Dermis microvascular lymphatic vessel endothelial cell (primary cell): Measurements from ENCODE around the gene RARB. TPM values are rescaled to one million over a fixed set of nuclear protein-coding genes. Genes with fewer than 3 reads are reported as not detected.

Experiments
- DNase-seq, 2 donors: peaks; one replicate each; pipeline versions ENCODE4 v3.0.0 to v3.0.0-alpha.2; 2010; ENCODE audit warnings: low read depth in 2 of 2
- total RNA-seq: library from RNA; depleted of rRNA; stranded (reverse); fragments of >200 nt; gene quantifications from 2 replicates; pipeline ENCODE4 v1.2.1, GENCODE V29; 2014

RARB gene
- total RNA-seq, 1 donor from 2014 or later: 0.26 TPM

DNA sequence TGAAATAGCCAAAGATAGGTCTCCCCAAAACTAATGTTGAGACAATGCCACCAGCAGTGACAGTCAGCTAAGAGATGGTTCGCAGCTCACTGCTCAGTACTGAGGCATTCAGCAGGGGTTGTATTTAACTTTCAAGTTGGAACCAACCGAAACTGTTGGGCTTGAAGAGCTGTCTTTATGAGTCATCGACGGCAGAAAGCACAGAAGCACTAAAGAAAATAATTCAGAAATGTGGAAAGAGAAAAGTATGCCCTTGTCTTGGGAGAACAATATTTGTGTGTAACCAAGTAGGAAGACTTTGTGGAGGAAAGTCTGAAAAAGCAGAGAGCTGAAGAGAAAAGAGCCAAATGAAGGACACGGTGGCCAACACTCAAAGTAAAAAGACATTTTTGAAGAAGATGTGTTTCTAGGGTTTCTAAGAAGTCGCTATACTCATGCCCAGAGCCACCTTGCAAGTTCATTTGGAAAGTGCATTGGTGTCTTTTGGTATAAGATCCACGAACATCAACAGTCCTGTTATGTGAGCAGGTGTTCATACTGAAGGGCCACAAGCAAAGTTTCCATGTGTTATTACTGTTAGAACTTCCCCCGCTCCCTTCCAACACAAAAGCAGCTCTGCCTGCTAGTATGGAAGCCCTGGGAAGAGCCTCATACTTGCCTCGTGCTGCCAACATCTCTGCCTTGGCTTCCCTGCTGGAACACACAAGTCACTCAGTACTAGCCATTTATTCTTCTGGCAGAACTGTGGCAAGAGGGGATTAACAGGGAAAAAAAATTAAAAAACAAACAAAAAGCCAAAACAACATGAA, 4.1 kb upstream of the RARB start:
- no peak for DNase-seq

GRCh38 chr3:25424614-25425013, 3.4 kb upstream of the RARB start:
- DNase-seq: no peak

DNA sequence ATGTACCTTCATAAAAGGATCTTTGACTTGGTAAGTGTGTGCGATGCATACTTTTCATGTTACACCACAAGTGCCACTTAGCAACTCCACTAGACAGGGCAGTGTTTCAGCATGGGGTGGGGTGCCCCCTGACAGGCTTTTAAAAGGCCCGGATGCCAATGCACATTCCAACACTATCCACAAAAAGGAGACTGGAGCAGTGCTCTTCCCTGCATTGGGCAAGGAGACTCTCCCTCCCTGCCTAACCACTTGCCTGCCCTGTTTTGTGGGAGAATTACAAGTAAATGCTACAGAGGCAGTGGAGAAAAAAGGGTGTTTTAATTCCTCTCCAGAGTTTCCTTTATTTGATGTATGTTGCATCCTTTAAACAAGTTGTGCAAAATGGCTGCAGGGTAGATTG, 1.7 kb upstream of the RARB start:
- DNase-seq: no peak

DNA sequence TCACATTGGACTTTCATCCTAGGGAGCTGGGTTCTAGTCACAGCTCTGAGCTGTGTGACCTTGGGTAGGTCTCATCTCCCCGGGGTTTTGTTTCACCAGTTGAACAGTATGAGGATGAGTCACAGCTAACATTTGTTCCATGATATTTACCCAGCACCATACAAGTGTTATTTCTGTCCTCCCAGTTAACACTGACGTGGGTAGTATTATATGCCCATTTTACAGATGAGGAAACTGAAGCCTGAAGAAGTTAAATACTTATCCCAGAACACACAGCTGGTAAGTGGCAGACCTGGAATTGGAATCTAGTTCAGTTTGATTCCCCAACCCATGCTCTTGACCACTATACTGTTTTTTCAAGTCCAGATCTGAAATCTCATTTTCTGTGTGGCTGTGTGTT, 908 bp upstream of the RARB start:
- no peak for DNase-seq

DNA sequence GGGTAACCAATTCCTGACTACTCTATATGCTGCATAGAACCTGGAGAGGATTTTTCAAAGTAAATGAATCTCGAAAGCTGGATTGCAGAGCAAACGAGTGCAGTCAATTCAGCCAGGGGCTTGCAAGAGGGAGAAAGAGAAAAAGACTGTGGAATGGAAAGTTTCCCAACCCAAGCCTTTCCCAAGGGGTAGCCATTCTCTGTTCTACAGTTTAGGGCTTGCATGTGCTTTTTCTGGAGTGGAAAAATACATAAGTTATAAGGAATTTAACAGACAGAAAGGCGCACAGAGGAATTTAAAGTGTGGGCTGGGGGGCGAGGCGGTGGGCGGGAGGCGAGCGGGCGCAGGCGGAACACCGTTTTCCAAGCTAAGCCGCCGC, 511 bp upstream of the RARB start:
- no peak for DNase-seq

DNA sequence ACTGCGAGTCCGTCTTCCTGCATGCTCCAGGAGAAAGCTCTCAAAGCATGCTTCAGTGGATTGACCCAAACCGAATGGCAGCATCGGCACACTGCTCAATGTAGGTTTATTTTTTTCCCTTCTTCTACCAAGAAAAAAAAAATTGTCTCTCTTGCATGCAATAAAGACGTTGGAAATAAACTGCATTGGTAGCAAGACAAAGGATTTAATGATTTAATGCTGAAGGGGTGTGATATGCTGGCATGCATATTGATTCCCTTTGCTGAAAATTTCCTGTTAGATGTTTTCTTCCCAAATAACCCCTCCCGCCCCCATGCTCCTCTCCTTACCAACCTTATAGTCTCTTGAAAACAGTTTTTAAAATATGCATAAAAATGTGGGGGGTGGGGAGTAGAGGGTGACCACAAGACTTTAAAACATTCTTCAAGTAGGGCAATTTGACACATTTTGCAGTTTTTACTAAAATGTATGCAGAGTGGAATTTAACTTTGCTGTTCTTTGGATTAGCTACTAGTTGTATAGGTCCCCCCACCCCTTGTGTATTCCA, 799 bp downstream of the RARB start:
- DNase-seq: no peak

GRCh38 chr3:25429361-25430286, 1.6 kb downstream of the RARB start:
- DNase-seq: no peak

DNA sequence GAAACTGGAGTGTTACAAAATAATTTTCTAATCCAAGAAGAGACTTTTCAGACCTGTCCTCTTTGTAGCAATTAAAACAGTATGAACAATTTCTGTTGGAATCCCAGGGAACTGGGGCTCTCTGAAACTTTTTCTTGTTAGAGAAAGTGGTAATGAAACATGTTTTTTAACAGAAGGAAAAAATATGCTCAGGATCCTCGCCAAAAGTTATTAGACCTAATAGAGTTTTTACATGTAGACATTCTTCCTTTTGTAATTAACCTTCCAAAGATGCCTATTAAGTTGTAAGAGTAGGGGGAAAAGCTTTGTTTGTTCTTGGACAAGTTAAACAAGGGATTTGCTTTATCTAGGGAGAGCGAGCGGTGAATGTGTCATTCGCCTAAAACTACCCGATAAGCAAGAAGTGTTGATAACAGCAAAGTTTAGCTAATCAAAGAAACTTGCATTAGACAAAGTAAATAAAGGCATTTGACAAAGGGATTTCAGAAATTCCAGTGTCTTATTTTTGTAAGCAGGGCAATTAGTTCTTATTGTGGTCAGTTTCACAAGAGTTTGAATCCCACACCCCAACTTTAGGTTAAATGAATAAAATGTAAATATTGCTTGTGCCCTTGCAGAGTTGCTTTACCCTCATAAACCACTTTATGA, 2.3 kb downstream of the RARB start:
- DNase-seq: no peak

DNA sequence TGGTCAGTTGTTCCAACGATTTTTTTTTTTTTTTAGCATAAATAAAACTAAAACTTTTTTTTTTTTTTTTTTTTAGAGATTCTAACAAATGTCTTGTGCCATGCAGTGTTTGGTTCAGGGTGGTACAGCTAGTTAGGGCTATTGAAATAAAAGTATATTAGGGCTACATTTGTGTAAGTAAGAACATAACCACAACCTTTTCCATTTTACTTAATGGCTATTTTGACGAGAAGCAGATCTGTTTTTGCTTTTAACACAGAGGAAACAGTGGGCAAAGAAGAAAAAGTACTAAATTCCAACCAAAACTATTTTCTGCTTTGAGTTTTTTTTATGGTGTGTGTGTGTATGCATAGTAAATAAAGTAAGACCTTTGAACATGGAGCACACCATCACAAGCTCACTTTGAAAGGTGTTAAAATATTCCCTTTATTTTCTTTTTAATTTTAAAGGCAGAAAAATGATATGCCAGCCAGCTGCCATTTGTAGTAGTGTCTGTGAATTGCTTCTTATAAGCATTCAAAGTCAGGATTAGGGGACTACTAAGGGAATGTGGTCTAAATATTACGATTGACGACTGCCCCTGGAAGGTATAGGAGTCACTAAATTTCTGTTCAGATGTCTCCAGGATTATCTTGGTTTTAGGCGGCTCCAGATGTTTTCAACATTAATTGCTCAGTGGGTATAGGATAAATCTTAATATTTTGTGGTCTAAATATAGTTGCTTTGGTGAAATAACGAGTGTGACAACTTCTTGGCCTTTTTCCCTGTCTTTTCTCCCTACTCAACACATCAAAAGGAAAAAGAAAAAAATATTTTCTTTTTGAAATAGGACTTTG, 3.1 kb downstream of the RARB start:
- no peak for DNase-seq

GRCh38 chr3:25432176-25432720, 4.2 kb downstream of the RARB start:
- DNase-seq: no peak

GRCh38 chr3:25433106-25433505, 5.0 kb downstream of the RARB start:
- no peak for DNase-seq

- no peak for DNase-seq
Measured at GRCh38 chr3:25433868-25434267, 5.8 kb downstream of the RARB start.

DNA sequence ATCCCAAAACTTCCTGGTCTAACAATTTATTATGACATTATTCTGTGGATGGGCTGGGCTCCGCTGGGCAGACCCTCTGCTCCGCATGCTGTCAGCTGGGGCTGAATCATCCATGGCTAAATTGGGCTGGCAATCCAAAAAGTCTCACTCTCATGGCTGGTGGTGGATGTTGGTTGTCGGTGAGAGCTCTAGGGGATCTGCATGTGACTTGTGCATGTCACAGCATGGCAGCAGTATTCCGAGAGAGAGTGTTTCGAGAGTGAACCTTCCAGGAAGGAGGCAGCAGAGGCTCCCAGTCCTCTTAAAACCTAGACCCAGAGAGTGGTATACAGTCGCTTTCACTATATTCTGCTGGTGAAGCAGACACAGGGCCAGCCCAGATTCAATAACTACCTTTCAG, 9.9 kb downstream of the RARB start:
- DNase-seq: no peak

GRCh38 chr3:25438791-25439555, 10.9 kb downstream of the RARB start:
- no peak for DNase-seq

GRCh38 chr3:25441234-25441856, 13.3 kb downstream of the RARB start:
- DNase-seq: no peak

DNA sequence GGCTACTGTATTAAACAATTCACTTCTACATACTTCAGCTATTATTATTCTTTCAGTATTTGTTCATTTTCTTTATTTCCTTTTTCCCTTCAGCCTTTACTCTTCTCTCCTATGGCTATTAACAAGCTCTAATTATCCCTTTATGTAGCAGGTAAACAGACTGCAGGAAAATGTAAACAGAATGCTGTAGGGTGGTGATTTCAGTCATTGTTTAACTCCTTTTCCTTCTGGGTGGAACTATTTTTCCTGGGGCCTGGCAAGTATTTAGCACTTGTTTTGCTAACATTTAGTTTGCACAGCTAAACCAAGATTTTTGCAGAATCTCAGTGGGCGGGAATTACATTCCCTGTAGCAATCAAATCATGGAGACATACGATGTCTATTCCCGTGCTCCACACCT, 14.4 kb downstream of the RARB start:
- no peak for DNase-seq

DNA sequence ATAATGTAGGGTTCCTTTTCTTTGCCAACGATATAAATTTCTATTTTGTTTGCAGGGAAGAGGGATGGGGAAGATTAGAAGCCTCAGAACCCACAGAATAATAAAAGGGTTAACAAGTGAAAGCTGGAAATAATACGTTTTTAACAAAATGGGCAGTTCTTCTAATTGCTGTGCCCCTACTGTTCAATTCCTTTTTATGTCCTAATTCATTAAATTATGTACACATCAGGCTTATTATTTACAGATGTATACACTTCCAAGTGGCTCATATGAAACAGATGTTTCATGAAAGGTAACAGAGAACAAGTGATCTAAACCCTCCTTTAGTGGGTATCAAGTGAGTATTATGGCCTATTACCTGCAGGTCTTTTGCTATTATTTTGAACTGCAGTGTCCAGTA, 16.2 kb downstream of the RARB start:
- no peak for DNase-seq

GRCh38 chr3:25445731-25446130, 17.7 kb downstream of the RARB start:
- DNase-seq: no peak

GRCh38 chr3:25447285-25447684, 19.2 kb downstream of the RARB start:
- DNase-seq: no peak

- no peak for DNase-seq
Measured at GRCh38 chr3:25447925-25448324, 19.9 kb downstream of the RARB start.
